HEK293 (cell line): Measurements from ENCODE around the gene CRIM1.

ENCODE experiments used
- CTCF ChIA-PET: fragments of 350-600 bp; formaldehyde crosslinking; extraction: SDS; loops from one replicate; lab custom pipeline; 2021; ENCODE audit warnings: antibody characterized with exemption; lab: Yijun Ruan, JAX
- POLR2A ChIA-PET: fragments of 300-600 bp; formaldehyde crosslinking; extraction: SDS; loops from one replicate; lab custom pipeline; 2020; ENCODE audit warnings: antibody characterized with exemption, inconsistent platforms; lab: Yijun Ruan, JAX
- H3K27ac ChIP-seq: fragments of 200-500 bp; sonication (Bioruptor generic); 2 replicates; pipeline ENCODE4 v1.5.1; 2014; ENCODE audit warnings: low read depth, low read length, control low read depth, inconsistent platforms; ENCODE audit errors: extremely low read depth
- H3K36me3 ChIP-seq, 2 experiments: fragments of 200-500 bp in 1 of 2; sonication (Bioruptor generic) in 1 of 2; 1 replicate in 1 of 2; 2 replicates in 1 of 2; pipeline ENCODE4 v1.5.1; 2014 to 2017; ENCODE audit warnings: inconsistent platforms in 2 of 2, low read length in 2 of 2; ENCODE audit not compliant: control insufficient read depth in 2 of 2, insufficient read depth in 1 of 2
- H3K4me1 ChIP-seq: fragments of 200-500 bp; sonication (Bioruptor generic); 2 replicates; pipeline ENCODE4 v1.5.1; 2014; ENCODE audit warnings: mild to moderate bottlenecking, low read length, inconsistent platforms; ENCODE audit not compliant: control insufficient read depth, insufficient read depth
- H3K4me3 ChIP-seq: 2 replicates; pipeline ENCODE4 v1.5.1; 2011; ENCODE audit warnings: low read depth, mild to moderate bottlenecking, control low read depth, low read length, moderate library complexity
- H3K9me3 ChIP-seq: fragments of 200-500 bp; sonication (Bioruptor generic); 2 replicates; pipeline ENCODE4 v1.5.1; 2014; ENCODE audit warnings: low read depth, low read length, inconsistent platforms; ENCODE audit not compliant: control insufficient read depth, insufficient read depth
- KLF1 ChIP-seq: fragments of 450-650 bp; formaldehyde crosslinking; IDR thresholded peaks from 2 replicates; pipeline ENCODE4 v1.5.1; 2016; ENCODE audit warnings: missing biosample characterization, missing genetic modification characterization
- MYNN ChIP-seq: fragments of 450-650 bp; formaldehyde crosslinking; IDR thresholded peaks from 2 replicates; pipeline ENCODE4 v1.5.1; 2016; ENCODE audit warnings: missing biosample characterization, missing genetic modification characterization, borderline replicate concordance
- OSR2 ChIP-seq: fragments of 450-650 bp; formaldehyde crosslinking; IDR thresholded peaks from 2 replicates; pipeline ENCODE4 v1.5.1; 2016; ENCODE audit warnings: missing biosample characterization, missing genetic modification characterization
- PRDM6 ChIP-seq: fragments of 450-650 bp; formaldehyde crosslinking; IDR thresholded peaks from 2 replicates; pipeline ENCODE4 v1.5.1; 2017; ENCODE audit warnings: missing biosample characterization, missing genetic modification characterization
- SCRT2 ChIP-seq: fragments of 450-650 bp; formaldehyde crosslinking; IDR thresholded peaks from 2 replicates; pipeline ENCODE4 v1.5.1; 2016; ENCODE audit warnings: missing biosample characterization, missing genetic modification characterization
- SETDB1 ChIP-seq: IDR thresholded peaks from one replicate; pipeline ENCODE4 v1.6.1; 2017; ENCODE audit warnings: mild to moderate bottlenecking, low read length, moderate library complexity, mixed read lengths; ENCODE audit not compliant: insufficient read length
- WT1 ChIP-seq: fragments of 450-650 bp; formaldehyde crosslinking; IDR thresholded peaks from 2 replicates; pipeline ENCODE4 v1.5.1; 2016; ENCODE audit warnings: missing biosample characterization, missing genetic modification characterization
- ZBTB17 ChIP-seq: fragments of 450-650 bp; formaldehyde crosslinking; IDR thresholded peaks from 2 replicates; pipeline ENCODE4 v1.5.1; 2016; ENCODE audit warnings: missing biosample characterization, missing genetic modification characterization
- ZEB2 ChIP-seq: fragments of 450-650 bp; formaldehyde crosslinking; IDR thresholded peaks from 2 replicates; pipeline ENCODE4 v1.5.1; 2016; ENCODE audit warnings: missing biosample characterization, missing genetic modification characterization
- ZNF214 ChIP-seq: fragments of 450-650 bp; formaldehyde crosslinking; IDR thresholded peaks from 2 replicates; pipeline ENCODE4 v1.5.1; 2017; ENCODE audit warnings: missing biosample characterization, mild to moderate bottlenecking, missing genetic modification characterization, borderline replicate concordance
- ZNF26 ChIP-seq: fragments of 450-650 bp; formaldehyde crosslinking; IDR thresholded peaks from 2 replicates; pipeline ENCODE4 v1.5.1; 2016; ENCODE audit warnings: missing biosample characterization, missing genetic modification characterization
- ZNF302 ChIP-seq: fragments of 450-650 bp; formaldehyde crosslinking; IDR thresholded peaks from 2 replicates; pipeline ENCODE4 v1.5.1; 2016; ENCODE audit warnings: missing biosample characterization, missing genetic modification characterization, low read depth
- ZNF362 ChIP-seq: fragments of 450-650 bp; formaldehyde crosslinking; IDR thresholded peaks from 2 replicates; pipeline ENCODE4 v1.5.1; 2016; ENCODE audit warnings: missing biosample characterization, missing genetic modification characterization
- ZNF670 ChIP-seq: fragments of 450-650 bp; formaldehyde crosslinking; IDR thresholded peaks from 2 replicates; pipeline ENCODE4 v1.5.1; 2016; ENCODE audit warnings: missing biosample characterization, missing genetic modification characterization, low read depth
- ZNF707 ChIP-seq: fragments of 450-650 bp; formaldehyde crosslinking; IDR thresholded peaks from 2 replicates; pipeline ENCODE4 v1.5.1; 2016; ENCODE audit warnings: missing biosample characterization, missing genetic modification characterization
- ZNF747 ChIP-seq: fragments of 450-650 bp; formaldehyde crosslinking; IDR thresholded peaks from 2 replicates; pipeline ENCODE4 v1.5.1; 2016; ENCODE audit warnings: missing biosample characterization, missing genetic modification characterization
- ZSCAN18 ChIP-seq: fragments of 450-650 bp; formaldehyde crosslinking; IDR thresholded peaks from 2 replicates; pipeline ENCODE4 v1.5.1; 2016; ENCODE audit warnings: missing biosample characterization, missing genetic modification characterization
- ZSCAN30 ChIP-seq: fragments of 450-650 bp; IDR thresholded peaks from 2 replicates; pipeline ENCODE4 v1.5.1; 2018; ENCODE audit warnings: missing biosample characterization, mild to moderate bottlenecking, missing genetic modification characterization, moderate library complexity

The CRIM1 gene

GRCh38 chr2:36389091-36389564 is 33.5 kb downstream of the CRIM1 start (continued):
- TF ChIP-seq ZSCAN30 (tag by site-specific recombination) (no peak), ZNF707 (no peak), ZNF26 (no peak)

DNA sequence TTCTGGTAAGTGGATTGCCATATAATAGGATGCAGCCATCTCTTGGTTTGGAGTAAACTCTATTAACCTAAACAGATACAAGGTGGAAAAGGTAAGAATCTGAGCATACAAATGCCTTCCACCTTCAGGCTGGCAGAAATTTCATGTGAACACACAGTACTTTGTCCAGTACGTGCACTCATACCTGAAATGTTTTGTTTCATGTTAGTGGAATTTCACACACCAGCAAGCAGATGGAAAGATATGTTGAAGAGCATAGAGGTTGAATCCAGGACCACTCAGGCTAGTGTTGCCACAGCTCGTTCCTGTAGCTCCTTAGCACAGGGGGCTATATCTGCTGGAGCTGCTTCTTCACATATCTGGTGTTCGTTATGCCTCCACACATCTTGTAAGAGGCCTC is 34.0 kb downstream of the CRIM1 start:
- Histone ChIP-seq H3K4me1 (peaks cover 9% of the 10 kb centered on the region), H3K36me3 (no peaks in the 10 kb centered on the region), H3K9me3 (no peaks in the 10 kb centered on the region), H3K27ac (no peak overlapping the region), H3K4me3 (no peak overlapping the region)
- ChIA-PET CTCF (interaction anchor here (0.6 to 0.9 kb wide), 2 partner anchors 21 to 33 kb away, joined by 4 read pairs; no protein-coding TSS in a partner anchor), POLR2A (interaction anchor here (0.5 kb wide), 1 partner anchor 1060 kb away, joined by 3 read pairs; no protein-coding TSS in a partner anchor)
- TF ChIP-seq ZNF302 (tag by site-specific recombination) = no peak

DNA sequence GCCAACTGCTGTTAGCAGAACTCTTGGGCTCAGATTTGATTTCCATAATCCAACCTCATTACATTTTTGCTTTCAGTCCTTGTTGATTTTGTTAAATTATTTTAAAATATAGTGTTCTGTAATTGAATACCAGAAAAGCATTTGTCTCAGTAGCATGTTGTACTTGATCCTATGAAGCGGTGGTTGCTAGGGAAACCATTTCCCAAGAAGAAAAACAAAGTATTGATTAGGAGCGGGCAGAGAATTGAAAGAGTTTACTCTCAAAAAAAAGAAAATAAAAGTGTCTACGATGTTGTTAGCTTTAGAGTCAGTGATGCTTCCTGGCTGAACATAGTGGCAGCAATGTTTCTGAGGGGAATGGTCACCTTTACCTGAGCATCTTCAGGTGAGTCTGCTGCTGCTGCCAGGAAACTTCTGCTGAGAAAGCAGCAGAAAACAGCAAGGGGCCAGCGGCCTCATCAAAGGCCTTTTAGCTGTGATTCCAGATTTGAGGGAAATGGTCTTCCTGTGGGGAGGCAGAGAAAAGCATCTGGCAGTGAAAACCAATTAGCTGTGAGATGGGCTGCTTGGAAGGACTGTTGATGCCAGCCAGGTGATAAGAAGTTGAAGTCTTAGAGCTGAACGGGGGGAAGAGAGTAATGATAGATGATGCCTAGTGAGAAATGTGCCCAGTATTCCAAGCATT is 37.1 kb downstream of the CRIM1 start:
- ChIA-PET CTCF (interaction anchor here (0.5 to 0.7 kb wide), 2 partner anchors 16 to 779 kb away, joined by 3 read pairs; no protein-coding TSS in a partner anchor), POLR2A (interaction anchor here (1.2 kb wide), 1 partner anchor 37 kb away, joined by 5 read pairs; the partner anchor contains the start of gene CRIM1)
- TF ChIP-seq ZNF747 = no peak
- TF ChIP-seq KLF1 (tag by site-specific recombination) = no peak
- TF ChIP-seq ZEB2 = peak; percentile 24; the same call in 1 of the 2 replicates
- Histone ChIP-seq H3K9me3 (no peaks in the 10 kb centered on the region), H3K4me1 (peaks cover 17% of the 10 kb centered on the region), H3K36me3 (no peaks in the 10 kb centered on the region), H3K27ac (no peak overlapping the region), H3K4me3 (no peak overlapping the region)

DNA sequence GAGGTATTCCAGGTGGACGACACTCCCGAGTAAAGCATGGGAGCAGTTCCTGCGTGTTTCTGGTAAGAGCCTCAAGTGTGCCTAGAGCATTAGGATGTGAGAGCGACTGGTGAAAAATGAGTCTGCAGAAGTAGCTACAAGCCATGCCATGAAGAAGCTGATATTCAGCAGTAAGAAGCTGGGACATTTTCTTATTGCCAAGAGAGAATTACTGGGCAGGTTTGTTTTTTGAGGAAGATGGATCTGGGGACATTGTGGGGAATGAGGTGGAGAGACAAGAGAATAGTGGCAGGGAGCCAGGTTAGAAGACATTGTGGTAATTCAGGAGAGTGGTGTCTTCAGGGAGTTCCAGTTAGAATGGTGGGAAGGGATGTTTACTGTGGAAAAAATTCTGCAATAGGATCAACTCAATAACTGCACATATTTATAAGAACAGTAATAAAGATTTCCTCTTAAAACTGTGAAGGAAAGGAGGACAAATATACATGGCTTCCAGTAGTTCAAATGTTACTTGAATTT is 38.2 kb downstream of the CRIM1 start:
- Histone ChIP-seq H3K4me1 (peaks cover 26% of the 10 kb centered on the region), H3K9me3 (no peaks in the 10 kb centered on the region), H3K36me3 (no peaks in the 10 kb centered on the region), H3K4me3 (no peak overlapping the region), H3K27ac (no peak overlapping the region)
- ChIA-PET POLR2A (interaction anchor here (1.2 kb wide), 1 partner anchor 38 kb away, joined by 5 read pairs; the partner anchor contains the start of gene CRIM1), CTCF (interaction anchor here (1.1 kb wide), 1 partner anchor 34 kb away, joined by 3 read pairs; no protein-coding TSS in a partner anchor)
- TF ChIP-seq ZSCAN18 (tag by site-specific recombination) (no peak), SCRT2 (tag by site-specific recombination) (0 out of 2 replicates have a peak, but pooled peaks have one; percentile 70)

- H3K4me3 ChIP-seq = no peak overlapping the region
- POLR2A ChIA-PET = interaction anchor here (0.5 to 0.7 kb wide), 2 partner anchors 12 to 916 kb away, joined by 3 to 6 read pairs; no protein-coding TSS in a partner anchor
- CTCF ChIA-PET = interaction anchor here (1.1 to 1.5 kb wide), 2 partner anchors 27 to 35 kb away, joined by 3 to 4 read pairs; no protein-coding TSS in a partner anchor
- 0 out of 2 replicates have a peak, but pooled peaks have one; percentile 12 for TF ChIP-seq ZEB2
- peak; percentile 94 for TF ChIP-seq MYNN (tag by site-specific recombination)
- peak; percentile 96 for TF ChIP-seq PRDM6 (tag by site-specific recombination)
- TF ChIP-seq ZNF214 = no peak
- TF ChIP-seq ZNF362 = peak; percentile 90
- TF ChIP-seq WT1 = 0 out of 2 replicates have a peak, but pooled peaks have one; percentile 24
- 0 out of 2 replicates have a peak, but pooled peaks have one; percentile 12 for TF ChIP-seq OSR2 (tag by site-specific recombination)
- TF ChIP-seq ZNF670 (tag by site-specific recombination) = no peak
- peak; percentile 44; the same call in 1 of the 2 replicates for TF ChIP-seq ZBTB17 (tag by site-specific recombination)
- TF ChIP-seq SETDB1 = no peak
These were observed 39.2 kb downstream of the CRIM1 start for GRCh38 chr2:36394804-36395203.

More at GRCh38 chr2:36394804-36395203, 39.2 kb downstream of the CRIM1 start:
- H3K27ac ChIP-seq = no peak overlapping the region
- H3K9me3 ChIP-seq = no peaks in the 10 kb centered on the region
- H3K4me1 ChIP-seq = peaks cover 26% of the 10 kb centered on the region
- no peaks in the 10 kb centered on the region for H3K36me3 ChIP-seq
